ENCODE data around the gene CPSF7.

- TF ChIP-seq EP300 (IDR thresholded peaks at IDR 0.05): no peak
- no peak for TF ChIP-seq POLR2A (IDR thresholded peaks at IDR 0.05)
Measured at GRCh38 chr11:61357233-61357893, 72.4 kb downstream of the CPSF7 start.
